HG02588 (cell line): ENCODE data around the gene MGAT4B.
"Not testable (repeated sequence)": the region's sequence is repeated elsewhere in the genome, so short reads cannot be mapped to it uniquely, and the experiment has no call there.

Experiments
- ATAC-seq: cut with Tn5 transposase; IDR thresholded peaks from one replicate; pipeline ENCODE4 v1.9.1; 2021; ENCODE audit warnings: mild to moderate bottlenecking, moderate library complexity; ENCODE audit not compliant: unreplicated experiment

MGAT4B gene

GRCh38 chr5:179795863-179796833, 10.5 kb downstream of the MGAT4B start:
- peak; percentile 69 for ATAC-seq

DNA sequence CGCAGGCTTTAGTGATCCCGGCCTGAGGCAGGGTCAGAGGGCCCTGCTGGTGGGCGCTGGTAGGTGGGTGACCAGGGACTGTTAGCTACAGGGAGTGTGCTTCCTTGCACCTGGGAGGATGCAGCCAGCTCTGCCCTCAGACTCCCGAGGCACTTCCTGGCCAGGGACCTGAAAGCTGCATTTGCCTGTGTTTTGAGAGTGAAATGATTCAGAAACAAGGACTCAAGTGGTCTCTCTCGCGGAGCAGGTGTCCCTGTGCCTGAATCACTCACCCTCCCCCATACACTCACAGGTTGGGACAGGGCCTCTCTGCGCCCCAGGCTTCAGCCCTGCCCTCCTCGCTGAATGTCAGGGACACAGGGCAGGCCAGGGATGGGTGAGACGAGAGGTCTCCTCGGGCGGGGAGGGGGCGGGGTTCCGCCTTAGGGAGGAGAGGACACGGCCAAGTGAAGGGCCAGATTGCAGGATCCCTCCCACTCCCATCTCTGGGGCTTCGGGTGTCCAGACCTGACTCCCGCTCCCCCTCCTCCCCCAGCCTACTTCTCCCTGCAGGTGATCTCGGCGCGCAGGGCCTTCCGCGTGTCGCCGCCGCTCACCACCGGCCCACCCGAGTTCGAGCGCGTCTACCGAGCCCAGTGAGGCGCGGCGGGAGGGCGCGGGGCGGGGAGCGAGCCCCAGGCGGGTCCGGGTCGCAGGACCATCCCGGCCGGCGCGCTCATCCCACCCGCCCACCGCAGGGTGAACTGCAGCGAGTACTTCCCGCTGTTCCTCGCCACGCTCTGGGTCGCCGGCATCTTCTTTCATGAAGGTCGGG, 11.4 kb downstream of the MGAT4B start:
- ATAC-seq, result peak; percentile 1

GRCh38 chr5:179794575-179794974, 12.1 kb downstream of the MGAT4B start:
- no peak for ATAC-seq

DNA sequence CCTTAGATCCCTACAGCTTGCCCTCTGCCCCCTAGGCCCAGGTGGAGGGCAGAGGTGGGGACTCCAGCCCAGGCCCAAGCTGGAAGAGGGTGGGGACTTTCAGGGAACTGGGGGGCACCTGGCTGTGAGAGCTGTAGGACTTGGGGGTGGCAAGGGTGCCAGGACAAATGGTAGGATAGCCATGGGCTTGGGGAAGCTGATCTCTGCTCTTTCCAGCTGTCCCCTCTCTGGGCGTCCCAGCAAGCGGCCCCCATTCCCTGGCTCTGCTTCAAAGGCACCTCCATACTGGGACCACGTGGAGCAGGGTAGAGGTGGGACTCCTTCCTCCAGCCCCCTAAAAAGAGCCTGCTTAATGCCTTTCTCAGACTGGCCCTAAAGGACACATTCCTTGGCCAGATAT, 12.5 kb downstream of the MGAT4B start:
- ATAC-seq, result no peak

DNA sequence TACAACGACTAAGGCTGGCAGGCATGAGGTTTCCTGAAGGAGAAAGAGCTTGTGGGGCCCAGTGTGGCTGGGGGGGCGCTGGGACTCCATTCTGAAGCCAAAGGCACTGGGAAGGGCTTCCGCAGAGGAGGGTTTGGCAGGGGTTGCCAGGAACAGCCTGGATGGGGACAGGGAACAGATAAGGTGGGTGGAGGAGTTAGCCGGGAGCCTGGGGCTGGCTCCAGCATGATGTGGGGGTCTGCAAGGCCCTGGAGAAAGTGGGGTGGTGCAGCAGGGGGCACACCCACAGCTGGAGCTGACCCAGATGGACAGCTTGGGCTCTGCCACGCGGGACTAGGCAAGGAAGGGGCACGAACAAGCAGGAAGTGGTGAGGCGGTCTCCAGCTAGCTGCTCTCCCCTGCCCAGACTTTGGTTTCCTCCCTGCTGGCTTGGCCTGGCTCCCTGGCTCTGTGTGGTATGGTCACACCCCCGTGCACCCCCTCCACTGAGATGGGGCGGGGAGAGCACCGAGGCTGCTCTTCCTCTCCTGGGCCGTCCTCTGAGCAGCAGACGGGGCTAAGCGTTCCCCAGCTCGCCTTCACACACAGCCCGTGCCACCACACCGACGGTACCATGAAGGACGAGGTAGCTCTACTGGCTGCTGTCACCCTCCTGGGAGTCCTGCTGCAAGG, 13.1 kb downstream of the MGAT4B start, which contains the start of gene LTC4S:
TSS of gene LTC4S (plus strand) at position 519 of the 672 bp plus-strand sequence. CDS start at position 614, 95 bp downstream.
- ATAC-seq, result no peak

GRCh38 chr5:179792612-179793467, 13.8 kb downstream of the MGAT4B start:
- no peak for ATAC-seq

DNA sequence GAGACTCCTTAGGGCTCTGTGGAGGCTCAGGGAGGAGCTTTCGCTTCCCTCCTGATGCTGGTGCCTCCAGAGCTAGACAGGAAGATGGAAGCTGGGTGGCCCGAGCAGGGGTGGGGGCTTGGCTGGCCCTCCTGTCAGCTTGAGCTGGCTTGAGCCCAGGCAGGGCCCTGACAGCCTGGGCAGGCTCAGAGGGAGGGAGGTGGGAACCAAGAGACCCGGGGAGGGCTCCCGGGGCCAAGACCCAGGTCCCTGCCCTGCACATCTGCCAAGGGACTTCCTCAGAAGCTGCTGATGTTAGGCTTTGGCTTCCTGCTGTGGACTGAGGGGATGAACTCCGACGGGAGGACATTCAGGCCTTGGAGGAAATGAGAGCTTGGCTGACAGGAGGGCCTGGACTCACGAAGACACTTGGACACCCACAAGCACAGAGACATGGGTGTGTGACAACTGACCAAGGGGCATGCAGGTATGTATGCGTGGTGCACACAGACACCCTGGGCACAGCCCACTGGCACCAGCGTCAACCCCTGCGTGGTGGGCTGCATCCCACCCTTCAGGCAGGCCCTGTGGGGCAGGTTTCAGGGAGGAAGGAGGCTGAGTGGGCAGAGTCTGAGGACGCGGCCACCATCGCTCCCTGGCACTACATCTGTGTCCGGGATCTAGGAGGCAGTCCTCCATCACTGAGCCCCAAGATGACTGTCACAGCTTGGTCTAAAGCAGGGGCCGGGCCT, 14.6 kb downstream of the MGAT4B start:
- no peak for ATAC-seq

GRCh38 chr5:179789278-179789677, 17.4 kb downstream of the MGAT4B start:
- ATAC-seq, result not testable (repeated sequence)

- no peak for ATAC-seq
Measured at GRCh38 chr5:179788193-179788854, 18.3 kb downstream of the MGAT4B start.

- no peak for ATAC-seq
Measured at GRCh38 chr5:179786861-179787260, 19.8 kb downstream of the MGAT4B start.

DNA sequence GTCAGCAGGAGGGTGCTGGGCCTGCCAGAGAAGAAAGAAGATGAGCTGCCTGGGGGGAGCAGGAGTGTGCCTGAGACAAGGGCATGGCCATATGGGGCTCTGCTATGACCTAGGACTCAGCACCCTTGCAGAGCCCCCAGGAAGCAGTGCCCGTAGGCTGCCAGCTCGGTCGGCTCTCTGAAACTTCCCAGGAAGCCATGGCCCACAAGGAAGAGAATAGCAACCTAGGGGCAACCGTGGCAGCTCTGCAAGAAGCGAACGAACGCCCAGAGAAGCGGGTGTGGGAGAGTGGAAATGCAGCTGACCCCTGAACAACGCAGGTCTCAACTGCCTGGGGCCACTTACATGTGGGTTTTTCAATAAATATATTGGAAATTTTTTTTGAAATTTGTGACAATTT, 23.5 kb downstream of the MGAT4B start:
- ATAC-seq, result no peak

- ATAC-seq, result no peak
Measured at GRCh38 chr5:179781846-179782245, 24.8 kb downstream of the MGAT4B start.

GRCh38 chr5:179780362-179780761, 26.3 kb downstream of the MGAT4B start:
- ATAC-seq, result no peak

DNA sequence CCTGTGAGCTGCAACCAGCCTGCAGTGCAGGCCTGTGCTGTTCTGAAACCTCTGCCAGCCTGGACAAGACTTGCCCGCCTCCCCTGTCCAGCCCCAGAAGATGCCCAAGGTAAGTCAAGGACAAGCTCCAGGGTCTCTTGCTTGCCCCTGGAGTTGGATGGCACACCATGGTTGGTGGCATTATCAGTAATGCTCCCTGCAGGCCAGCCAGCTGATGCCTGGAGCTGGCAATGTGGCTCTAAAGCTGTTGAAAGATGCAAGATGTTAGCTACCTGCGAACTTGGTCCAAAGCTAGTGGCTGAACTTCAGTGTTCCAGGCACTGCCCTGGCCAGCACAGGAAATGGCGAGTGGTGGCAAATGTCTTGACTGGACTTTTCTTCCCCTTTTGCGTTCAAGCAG, 26.8 kb downstream of the MGAT4B start:
- ATAC-seq, result no peak

DNA sequence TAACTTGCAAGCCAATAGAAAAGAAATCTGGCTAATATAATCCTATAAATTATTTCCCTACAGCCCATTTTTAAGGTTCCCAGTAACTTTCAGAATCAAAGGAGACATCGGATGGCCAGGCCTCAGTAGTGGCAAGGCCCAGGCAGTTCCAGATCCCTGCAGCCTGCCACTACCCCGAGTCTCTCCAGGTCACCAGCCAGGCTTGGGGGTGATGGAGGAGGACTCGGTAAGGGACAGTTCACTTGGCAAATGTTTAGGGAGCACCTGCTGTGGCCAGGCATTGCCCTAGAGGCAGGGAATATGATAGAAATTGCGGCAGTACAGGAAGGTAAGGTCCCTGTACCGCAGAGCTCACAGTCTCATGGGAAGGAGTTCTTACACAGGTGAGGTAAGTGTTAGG, 28.1 kb downstream of the MGAT4B start:
- no peak for ATAC-seq

- ATAC-seq, result no peak
Measured at GRCh38 chr5:179777909-179778308, 28.8 kb downstream of the MGAT4B start.

DNA sequence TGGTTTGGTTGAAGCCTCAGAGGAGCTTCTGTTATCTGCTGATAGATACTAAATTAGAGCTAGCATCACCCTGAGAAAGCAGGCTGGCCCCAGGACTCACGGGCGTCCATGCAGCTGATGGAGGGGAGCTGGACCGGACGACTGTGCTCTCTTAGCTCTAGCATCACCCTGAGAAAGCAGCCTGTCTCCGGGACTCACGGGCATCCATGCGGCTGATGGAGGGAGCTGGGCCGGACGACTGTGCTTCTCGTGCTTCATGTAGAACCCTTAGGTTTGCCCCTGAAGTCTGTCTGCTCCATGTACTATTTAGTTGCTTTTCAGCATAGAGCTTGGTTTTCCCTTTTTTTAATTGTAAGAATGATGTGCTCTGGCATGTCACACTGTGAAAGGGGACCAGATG, 29.2 kb downstream of the MGAT4B start:
- ATAC-seq, result no peak

- no peak for ATAC-seq
Measured at GRCh38 chr5:179776411-179776938, 30.2 kb downstream of the MGAT4B start.

DNA sequence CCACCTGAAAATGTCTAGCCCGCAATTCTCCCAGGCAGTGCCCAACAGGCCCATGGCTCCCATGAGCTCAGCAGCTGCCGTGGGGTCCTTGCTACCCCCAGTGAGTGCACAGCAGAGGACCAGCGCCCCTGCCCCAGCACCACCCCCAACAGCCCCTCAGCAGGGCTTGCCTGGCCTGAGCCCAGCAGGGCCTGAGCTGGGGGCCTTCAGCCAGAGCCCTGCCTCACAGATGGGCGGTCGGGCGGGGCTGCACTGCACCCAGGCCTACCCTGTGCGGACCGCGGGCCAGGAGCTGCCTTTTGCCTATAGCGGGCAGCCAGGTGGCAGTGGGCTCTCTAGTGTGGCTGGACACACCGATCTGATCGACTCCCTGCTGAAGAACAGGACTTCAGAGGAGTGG, 32.2 kb downstream of the MGAT4B start:
- no peak for ATAC-seq
